ENCODE measurements around the gene ASCC1.
"Not testable (repeated sequence)": the region's sequence is repeated elsewhere in the genome, so short reads cannot be mapped to it uniquely, and the experiment has no call there.

The ASCC1 gene

DNA sequence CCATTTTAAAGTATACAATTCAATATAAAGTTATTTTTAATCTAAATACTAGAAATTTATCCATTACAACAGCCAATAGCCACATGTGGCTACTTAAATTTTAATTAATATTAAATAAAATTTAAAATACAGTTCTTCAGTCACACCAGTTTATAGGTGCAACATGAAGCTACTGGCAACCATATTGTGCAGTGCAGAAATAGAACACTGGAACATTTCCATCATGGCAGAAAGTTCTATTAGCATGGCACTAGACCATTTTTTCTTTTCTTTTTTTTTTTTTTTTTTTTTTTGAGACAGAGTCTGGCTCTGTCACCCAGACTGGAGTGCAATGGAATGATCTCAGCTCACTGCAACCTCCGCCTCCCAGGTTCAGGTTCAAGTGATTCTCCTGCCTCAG, 5.2 kb upstream of the ASCC1 start:
- DNase-seq (ENCODE audit: low read depth in 2 of 2), result no peak

DNA sequence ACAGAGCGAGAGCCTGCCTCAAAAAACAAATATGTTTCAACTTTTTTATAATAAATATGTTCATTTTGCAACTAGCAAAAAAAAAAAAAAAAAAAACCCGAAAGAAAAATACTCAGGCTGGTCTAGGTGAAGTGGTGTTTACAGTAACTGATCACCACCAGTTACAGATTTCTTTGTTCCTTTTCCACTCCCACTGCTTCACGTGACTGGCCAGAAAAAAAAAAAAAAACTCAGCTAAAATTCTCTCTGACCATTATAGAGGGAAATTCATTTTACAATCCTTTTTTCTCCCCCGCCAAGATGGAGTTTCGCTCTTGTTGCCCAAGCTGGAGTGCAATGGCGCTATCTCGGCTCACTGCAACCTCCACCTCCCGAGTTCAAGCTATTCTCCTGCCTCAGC, 4.6 kb upstream of the ASCC1 start:
- DNase-seq (ENCODE audit: low read depth in 2 of 2), result no peak

- DNase-seq (ENCODE audit: low read depth in 2 of 2), result no peak
Measured at GRCh38 chr10:72219235-72219814, 3.2 kb upstream of the ASCC1 start.

DNA sequence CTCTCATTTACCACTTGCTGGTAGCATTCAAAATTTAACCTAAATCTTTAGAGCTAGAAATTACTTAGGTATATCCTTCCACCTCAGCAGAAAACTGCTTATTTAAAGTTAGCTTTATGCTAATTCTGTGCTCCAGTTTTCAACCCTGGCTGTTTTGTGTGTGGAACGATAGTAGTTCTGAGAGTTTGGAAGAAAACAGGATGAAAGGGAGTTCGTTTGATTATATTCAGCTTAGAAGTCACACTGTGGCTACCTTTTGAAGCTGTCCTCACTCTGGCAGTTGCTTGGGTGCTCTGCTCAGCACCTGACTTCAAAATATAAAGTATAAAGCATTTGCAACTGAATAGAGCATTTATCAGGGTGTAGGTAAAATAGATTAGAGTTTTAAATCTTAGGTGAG, 2.6 kb upstream of the ASCC1 start:
- no peak for DNase-seq (ENCODE audit: low read depth in 2 of 2)

GRCh38 chr10:72218325-72218724, 2.2 kb upstream of the ASCC1 start:
- no peak for DNase-seq (ENCODE audit: low read depth in 2 of 2)

- not testable (repeated sequence) for DNase-seq (ENCODE audit: low read depth in 2 of 2)
Measured at GRCh38 chr10:72211832-72212231, 4.2 kb downstream of the ASCC1 start.

GRCh38 chr10:72211381-72211780, 4.7 kb downstream of the ASCC1 start:
- not testable (repeated sequence) for DNase-seq (ENCODE audit: low read depth in 2 of 2)

- DNase-seq (ENCODE audit: low read depth in 2 of 2), result not testable (repeated sequence)
Measured at GRCh38 chr10:72208526-72208925, 7.5 kb downstream of the ASCC1 start.

DNA sequence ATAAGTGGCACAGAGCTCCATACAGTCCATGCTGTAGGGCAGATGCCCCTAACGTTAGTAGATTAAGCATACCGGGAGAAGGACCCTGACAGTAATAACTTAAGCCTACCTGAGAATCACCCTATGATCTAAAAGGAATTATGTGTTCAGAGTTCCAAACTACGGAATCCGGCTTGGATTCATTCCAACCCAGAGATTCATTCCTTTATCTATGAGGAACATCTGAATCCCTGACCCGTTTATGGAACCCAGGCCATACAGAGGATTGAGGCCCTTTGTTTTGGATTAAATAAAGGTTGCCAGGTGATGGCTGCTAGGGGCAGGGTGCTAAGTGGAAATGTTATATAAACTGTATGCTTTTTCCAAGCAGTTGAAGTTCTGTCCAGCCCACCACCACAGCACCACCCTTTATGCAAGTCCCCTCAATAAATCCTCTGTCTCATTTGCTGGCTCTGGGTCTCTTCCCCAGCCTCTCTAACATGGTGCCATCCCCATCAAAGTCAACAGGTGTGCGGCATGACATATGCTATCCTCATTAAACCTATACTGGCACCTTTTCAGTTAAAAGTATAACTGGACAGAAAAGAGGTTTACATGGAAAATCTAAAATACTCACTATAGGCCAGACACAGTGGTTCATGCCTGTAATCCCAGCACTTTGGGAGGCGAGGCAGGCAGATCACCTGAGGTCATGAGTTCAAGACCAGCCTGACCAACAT, 9.4 kb downstream of the ASCC1 start:
- no peak for DNase-seq (ENCODE audit: low read depth in 2 of 2)

GRCh38 chr10:72204724-72205123, 11.4 kb downstream of the ASCC1 start:
- no peak for DNase-seq (ENCODE audit: low read depth in 2 of 2)

DNA sequence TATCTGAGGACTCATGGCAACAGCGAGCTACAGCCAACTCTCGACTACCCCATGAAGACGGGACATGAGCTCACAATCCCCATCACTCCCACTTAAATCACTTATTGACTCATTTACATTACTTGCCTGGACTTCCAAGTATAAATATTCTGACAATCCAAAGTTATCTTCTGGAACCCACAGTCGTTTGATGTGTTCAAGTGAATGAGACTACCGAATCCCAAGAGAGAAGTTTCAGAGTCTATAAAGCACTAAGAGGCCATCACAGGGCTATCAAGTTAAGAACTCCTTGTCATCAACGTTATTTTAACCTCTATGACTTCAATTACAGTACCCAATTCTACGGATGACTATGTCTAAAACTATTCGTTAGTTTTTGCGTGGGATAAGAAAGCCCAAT, 11.8 kb downstream of the ASCC1 start:
- DNase-seq (ENCODE audit: low read depth in 2 of 2), result no peak

DNA sequence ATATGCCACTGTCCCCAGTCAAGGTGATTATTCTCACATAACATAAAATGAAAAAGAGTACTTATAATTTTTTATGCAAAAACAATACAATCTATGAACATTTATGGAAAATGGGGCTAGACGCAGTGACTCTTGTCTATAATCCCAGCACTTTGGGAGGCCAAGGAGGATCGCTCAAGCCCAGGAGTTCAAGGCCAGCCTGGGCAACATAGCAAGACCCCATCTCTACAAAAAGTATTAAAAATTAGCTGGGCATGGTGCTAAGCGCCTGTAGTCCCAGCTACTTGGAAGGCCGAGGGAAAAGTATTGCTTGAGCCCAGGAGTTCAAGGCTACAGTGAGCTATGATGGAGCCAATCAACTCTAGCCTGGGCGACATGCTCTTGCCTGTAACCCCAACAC, 14.8 kb downstream of the ASCC1 start:
- DNase-seq (ENCODE audit: low read depth in 2 of 2), result no peak

- no peak for DNase-seq (ENCODE audit: low read depth in 2 of 2)
Measured at GRCh38 chr10:72200883-72201282, 15.2 kb downstream of the ASCC1 start.

DNA sequence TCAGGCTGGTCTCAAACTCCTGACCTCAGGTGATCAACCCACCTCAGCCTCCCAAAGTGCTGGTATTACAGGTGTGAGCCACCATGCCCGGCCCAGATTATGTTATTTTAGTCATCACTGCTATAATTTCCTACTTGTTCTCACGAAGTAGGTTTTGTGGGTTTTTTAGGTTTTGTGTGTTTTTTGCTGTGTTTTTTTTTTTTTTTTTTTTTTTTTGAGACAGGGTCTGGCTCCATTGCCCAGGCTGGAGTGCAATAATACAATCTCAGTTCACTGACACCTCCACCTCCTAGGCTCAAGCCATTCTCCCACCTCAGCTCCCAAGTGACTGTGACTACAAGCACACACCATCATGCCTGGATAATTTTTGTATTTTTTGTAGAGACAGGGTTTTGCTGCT, 21.1 kb downstream of the ASCC1 start:
- no peak for DNase-seq (ENCODE audit: low read depth in 2 of 2)

- no peak for DNase-seq (ENCODE audit: low read depth in 2 of 2)
Measured at GRCh38 chr10:72186982-72187330, 29.1 kb downstream of the ASCC1 start.

GRCh38 chr10:72186258-72186981, 29.7 kb downstream of the ASCC1 start:
- DNase-seq (ENCODE audit: low read depth in 2 of 2), result no peak

GRCh38 chr10:72184156-72184555, 31.9 kb downstream of the ASCC1 start:
- DNase-seq (ENCODE audit: low read depth in 2 of 2), result no peak

GRCh38 chr10:72177454-72177853, 38.6 kb downstream of the ASCC1 start:
- no peak for DNase-seq (ENCODE audit: low read depth in 2 of 2)

DNA sequence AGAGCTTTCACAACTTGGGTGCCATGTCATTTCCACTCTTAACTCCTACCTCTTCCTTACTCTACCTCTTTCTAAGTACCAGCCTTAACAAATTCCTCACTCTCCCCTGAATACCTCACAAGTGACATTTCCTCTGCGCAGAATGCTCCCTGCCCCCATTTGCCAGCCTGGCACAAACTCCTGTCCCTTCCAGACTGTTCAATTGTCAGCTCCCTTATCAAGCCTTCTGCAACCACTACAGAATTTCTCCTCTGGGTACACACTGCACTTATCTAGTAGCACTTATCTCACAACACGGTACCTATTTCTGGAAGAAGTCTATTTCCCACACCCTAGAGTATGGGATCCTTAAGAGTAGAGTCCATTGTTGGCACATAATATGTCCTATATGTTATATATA, 39.4 kb downstream of the ASCC1 start:
- no peak for DNase-seq (ENCODE audit: low read depth in 2 of 2)

GRCh38 chr10:72175149-72175548, 40.9 kb downstream of the ASCC1 start:
- DNase-seq (ENCODE audit: low read depth in 2 of 2), result no peak

DNA sequence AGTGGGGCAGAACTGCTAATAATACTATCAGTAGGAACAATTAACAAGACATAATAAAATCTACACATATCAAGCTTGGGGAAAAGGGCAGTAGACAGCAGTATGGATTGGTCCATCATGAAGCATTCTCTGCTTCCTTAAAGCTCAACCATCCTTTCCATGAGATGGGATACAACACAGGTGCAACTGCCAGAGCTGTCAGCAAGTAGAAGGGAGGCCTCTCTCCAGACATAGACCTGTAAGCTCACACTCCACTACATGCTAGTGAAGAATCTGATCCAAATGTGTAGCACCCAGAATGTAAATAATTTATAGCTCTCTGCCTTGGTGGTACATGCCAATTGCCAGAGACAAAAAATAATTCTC, 41.8 kb downstream of the ASCC1 start:
- no peak for DNase-seq (ENCODE audit: low read depth in 2 of 2)

- no peak for DNase-seq (ENCODE audit: low read depth in 2 of 2)
Measured at GRCh38 chr10:72173619-72174296, 42.3 kb downstream of the ASCC1 start.

GRCh38 chr10:72173262-72173618, 42.8 kb downstream of the ASCC1 start:
- DNase-seq (ENCODE audit: low read depth in 2 of 2), result no peak

Measured in activated CD4-positive, alpha-beta T cell treated with anti-CD3 and anti-CD28 coated beads for 24 hours (primary cell).